CD1c-positive myeloid dendritic cell (primary cell): ENCODE data around the gene BRAF.
A peak's percentile ranks its signal among the peaks of the same experiment; 100 is the strongest.
"Not testable (repeated sequence)": the region's sequence is repeated elsewhere in the genome, so short reads cannot be mapped to it uniquely, and the experiment has no call there.

Experiments
- DNase-seq: peaks from one replicate; pipeline ENCODE4 v3.0.0-alpha.2; 2016; ENCODE audit errors: extremely low spot score

Gene BRAF

DNA sequence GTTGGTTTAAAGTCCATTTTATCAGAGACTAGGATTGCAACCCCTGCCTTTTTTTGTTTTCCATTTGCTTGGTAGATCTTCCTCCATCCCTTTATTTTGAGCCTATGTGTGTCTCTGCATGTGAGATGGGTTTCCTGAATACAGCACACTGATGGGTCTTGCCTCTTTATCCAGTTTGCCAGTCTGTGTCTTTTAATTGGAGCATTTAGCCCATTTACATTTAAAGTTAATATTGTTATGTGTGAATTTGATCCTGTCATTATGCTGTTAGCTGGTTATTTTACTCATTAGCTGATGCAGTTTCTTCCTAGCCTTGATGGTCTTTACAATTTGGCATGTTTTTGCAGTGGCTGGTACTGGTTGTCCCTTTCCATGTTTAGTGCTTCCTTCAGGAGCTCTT is 212.3 kb downstream of the BRAF start:
- DNase-seq, result not testable (repeated sequence)

DNA sequence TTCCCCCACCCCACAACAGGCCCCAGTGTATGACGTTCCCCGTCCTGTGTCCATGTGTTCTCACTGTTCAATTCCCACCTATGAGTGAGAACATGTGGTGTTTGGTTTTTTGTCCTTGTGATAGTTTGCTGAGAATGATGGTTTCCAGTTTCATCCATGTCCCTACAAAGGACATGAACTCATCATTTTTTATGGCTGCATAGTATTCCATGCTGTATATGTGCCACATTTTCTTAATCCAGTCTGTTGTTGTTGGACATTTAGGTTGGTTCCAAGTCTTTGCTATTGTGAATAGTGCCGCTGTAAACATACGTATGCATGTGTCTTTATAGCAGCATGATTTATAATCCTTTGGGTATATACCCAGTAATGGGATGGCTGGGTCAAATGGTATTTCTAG is 216.0 kb downstream of the BRAF start:
- DNase-seq, result not testable (repeated sequence)

DNA sequence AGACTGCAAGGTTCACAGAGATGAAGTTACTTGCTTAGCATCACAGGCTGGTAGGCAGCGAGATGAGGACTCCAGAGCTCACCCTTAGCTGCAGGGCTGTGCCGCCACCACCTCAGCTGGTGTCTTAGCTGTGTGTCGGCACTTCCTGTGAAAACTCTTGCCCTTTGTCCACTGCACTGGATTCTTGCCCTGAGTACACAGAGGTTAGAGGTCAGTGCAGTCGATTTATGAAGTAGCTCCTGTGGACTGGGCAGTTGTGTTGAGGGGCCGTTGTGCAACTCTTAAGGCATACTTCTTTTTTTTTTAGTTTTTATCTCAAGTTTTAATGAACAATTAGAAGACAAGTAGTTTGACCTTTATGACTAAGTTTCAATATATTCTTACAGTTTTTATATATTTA is 217.6 kb downstream of the BRAF start:
- no peak for DNase-seq

DNA sequence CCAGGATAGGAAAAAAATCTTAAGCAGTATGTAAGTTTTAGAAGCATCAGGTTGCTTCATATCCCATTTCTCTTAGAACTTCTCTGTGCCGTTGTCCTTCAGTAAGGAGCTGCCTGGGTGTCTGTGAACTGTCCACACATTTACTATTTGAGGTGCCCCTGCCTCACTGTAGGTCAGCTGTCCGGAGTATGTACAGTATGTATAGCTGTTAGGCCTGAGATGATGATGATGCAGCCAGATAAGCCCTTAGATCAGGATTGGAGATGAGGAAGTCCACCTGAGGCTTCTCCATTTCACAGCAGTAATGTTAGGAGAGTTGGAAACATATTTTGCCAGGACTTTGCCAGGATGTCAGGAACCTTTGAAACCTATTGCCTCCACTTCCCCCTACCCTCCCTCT is 220.5 kb downstream of the BRAF start:
- DNase-seq, result no peak

DNA sequence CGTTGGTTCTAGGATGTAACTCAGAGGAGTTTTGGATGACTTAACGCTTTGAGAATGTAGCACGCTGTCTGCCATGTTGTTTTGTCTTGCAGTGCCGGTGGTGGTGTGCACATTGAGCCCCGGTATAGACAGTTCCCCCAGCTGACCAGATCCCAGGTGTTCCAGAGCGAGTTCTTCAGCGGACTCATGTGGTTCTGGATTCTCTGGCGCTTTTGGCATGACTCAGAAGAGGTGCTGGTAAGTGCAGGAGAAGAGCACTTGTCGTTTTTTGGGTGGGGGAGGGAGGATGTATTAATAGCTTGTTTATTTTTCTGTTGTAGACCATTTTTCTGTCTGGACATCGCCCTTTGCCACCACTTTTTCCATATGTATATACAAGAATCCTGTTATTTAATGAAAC is 222.0 kb downstream of the BRAF start:
- DNase-seq, result no peak

DNA sequence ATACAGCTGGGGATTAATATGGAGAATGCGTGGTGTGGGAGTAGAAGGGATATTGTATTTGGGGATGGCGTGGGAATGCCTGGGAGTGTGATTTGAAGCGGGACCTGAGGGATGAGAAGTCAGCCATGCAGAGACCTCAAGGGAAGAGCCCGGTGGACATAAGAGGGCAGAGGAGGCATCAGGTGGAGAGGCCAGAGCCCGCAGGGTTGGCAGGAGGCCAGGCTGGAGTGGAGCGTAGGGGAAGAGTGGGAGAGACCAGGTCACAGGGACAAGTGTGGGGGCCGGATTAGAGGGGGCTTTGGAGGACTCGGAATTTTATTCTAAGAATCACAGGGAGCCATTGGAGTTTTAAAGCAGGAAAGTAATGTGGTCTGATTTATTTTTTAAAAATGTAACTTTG is 226.3 kb downstream of the BRAF start:
- DNase-seq, result no peak

DNA sequence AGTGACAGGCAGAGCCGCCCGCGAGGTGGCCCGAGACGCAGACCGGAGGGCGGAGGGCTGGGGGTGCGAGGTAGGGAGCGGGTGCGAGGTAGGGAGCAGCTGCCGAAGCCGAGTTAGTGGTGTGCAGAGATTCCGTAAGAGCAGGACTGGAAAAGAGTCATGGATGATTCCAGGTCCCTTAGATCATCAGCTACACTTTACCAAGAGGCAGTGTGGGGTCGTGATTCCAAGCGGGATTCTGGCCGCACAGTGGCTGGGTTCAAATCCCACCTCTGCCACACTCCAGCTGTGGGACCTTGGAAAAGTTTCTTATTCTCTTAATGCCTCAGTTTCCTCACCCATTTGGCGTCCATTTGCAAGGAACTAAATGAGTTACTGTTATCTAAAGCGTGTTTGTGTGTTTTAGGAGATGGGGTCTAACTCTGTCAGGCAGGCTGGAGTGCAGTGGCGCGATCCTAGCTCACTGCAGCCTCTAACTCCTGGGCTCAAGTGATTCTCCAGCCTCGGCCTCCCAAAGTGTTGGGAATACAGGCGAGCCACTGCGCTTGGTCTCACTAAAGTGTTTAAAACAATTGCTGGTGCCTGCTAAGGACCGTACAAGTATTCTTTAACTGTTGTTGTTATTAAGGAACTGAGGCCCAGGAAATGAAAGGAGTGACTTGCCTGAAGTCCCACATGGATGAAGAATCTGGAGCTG is 227.1 kb downstream of the BRAF start:
- DNase-seq, result no peak

DNA sequence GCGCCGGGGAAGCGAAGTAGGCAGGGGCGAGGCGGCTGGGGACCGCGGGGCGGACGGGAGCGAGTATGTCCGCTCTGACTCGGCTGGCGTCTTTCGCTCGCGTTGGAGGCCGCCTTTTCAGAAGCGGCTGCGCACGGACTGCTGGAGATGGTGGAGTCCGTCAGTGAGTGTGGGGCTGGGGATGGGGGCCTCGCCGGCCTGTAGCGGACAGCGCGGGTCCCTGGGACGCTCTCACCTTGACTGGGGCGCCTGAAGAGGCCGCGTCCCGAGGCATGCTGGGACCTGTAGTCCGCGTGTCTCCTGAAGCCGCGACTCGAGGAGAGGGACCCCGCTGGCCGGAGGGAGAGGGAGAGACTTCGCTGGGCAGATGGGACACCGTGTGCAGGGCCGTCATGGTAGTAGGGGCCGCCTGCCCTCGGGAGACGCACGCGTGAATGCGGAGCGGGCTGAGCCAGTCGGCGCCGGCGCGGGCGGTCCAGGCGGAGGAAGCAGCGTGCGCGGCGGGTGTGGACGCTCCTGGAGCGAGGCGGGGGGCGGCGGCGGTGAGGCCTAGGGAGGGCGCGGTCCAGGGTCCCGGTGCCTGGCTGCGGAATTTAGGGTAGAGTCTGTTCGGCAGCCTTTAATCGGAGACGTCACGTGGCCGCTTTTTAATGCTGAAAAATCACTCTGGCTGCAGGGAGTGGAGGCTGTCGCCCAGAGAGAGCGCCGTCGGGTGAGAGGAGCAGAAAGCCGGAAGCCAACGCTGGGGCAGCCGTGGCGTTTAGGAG is 227.9 kb downstream of the BRAF start, which contains the start of gene NDUFB2:
Gene NDUFB2, plus strand, starts transcription at position 29 of the 767 bp plus-strand sequence. Its CDS starts 37 bp downstream, at position 66.
- peak; percentile 69 for DNase-seq

DNA sequence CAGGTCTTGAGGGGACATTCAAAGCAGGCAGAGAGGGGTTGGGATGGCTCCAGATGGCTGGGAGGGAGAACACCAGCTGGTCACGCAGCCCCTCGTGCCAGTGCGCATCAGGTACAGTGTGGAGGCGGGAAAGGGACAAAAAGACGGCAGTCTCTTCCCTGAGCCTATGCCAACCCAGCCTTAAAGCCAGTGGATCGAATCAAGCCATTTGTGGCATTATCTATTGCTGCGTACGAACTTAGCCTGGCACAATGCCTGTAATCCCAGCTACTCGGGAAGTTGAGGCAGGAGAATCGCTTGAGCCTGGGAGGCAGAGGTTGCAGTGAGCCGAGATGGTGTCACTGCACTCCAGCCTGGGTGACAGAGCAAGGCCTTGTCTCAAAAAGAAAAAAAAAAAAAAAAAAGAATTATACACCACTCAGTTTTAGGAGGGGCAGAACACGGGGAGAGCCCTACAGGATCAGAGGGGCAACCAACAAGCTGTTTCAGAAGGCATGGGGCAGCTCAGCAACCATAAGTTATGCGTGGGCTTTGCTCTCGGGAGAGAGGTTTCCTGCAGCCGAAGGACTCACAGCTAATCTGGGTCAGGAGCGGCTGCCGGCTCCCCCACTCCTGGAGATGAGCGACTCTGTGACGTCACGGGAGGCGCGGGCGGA is 228.6 kb downstream of the BRAF start:
- DNase-seq, result peak; percentile 96

DNA sequence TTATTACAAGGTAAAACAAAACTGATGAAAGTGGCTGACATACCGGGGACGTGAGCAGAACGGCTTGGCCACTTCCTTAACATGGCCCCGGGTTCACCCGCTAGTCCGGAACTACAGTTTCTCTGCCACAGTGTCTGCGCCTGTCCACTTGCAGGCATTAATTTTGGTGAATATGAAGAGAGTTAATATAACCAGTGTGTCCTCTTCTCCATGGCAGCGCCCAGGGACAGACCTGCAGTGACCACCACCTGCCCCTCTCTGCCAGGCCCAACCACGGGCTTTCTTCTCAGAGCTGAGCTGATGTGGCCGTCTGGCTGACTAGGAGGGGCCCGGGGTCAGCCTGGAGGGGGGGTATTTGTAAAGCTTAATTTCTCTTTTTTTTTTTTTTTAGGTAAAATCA is 229.3 kb downstream of the BRAF start:
- no peak for DNase-seq

DNA sequence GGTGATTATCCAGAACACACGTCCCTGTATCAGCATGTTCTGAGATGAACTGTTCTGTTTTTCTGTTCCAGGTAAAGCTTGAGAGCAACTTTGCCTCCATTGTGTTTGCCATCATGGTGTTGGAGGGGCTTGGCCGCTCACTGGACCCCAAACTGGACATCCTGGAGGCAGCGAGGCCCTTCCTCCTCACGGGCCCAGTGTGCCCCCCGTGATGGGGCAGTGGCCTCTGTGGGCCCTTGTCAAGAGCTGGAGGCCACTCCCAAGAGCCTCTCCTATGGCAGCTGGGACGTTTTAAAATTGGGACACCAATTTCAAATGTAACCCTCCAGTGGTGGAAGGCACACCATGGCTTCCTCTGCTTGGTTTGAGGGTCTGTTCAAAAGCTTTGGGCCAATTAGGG is 230.1 kb downstream of the BRAF start:
- no peak for DNase-seq

DNA sequence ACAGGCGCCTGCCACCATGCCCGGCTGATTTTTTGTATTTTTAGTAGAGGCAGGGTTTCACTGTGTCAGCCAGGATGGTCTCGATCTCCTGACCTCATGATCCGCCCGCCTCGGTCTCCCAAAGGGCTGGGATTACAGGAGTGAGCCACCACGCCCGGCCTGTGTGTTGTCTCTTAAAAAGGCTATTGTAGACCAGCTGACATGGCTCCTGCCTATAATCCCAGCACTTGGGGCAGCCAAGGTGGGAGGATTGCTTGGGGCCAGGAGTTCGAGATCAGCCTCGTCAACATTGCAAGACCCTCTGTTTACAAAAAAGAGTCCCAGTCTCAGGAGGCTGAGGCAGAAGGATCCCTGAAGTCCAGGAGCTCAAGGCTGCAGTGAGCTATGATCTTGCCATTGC is 230.9 kb downstream of the BRAF start:
- not testable (repeated sequence) for DNase-seq

DNA sequence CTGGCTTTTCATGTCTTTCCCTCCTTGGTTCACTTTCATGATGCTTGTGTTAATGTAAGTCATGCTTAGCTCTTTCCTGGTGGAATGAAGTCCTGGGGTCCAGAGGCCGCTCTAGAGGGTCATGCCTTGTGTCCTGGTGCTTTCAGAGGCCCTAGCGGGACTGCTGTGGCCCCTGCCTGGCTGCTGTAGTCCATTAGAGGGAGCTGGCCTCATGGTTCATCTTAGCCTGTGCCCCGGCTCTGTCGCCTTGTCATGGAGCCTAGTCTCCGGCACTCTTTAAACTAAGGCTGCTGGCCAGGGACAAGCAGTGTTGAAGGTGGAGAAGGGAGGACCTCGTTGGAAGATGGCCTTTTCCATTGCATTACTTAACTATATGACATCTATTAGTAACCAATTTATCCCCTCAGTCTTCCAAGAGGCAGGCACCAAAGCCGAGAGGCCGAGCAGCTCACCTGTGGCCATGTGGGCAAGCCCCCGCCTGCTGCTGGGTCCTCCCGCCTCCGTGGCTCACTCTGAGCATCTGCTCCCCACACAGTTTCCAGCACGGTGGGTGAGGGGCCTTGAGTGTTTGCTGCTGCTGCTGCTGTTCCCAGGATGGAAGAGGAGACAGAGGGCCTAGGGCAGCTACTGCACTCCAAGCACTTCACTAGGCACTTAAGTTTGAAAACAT is 233.2 kb downstream of the BRAF start:
- no peak for DNase-seq

DNA sequence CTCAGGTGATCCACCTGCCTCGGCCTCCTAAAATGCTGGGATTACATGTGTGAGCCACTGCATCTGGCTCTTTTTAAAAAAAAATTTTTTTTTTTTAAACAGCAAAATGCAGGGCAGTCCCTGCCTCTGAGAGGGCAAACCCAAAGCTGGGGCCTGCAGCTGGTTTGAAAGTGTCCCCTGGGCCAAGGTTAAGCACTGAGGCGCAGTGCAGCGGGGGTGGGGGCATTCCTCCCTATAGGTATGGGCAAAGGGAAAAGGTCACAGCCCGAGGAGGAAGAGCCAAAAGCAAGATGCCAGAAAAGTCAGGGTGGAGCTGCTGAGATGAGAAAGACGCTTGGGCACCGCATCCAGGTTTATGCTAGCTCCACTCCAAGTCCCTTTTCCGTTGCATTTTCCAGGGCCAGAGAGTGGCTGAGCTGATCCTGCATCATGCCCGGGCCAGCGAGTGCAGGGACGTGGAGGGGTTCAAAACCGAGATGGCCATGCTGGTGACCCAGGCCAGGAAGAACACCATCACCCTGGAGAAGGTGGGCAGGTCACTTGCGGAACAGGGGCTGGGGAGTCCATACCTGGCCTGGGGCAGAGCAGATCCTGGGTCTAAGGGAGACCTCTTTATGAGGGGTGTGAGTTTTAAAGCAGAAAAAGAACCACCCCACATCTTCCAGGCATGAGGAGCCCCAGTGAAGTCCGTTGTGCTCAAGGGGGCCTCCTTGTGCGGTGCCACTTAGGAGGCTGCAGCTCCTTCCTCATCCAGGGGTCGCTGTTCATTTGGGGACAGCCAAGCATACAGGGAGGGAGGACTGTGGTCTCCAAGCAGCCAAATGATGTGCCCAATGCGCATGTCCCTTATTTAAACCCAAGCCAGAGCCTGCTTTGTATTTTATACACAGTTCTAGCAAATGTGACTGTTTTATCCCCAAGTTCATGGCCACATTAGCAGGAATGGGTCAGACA is 235.3 kb downstream of the BRAF start:
- no peak for DNase-seq

DNA sequence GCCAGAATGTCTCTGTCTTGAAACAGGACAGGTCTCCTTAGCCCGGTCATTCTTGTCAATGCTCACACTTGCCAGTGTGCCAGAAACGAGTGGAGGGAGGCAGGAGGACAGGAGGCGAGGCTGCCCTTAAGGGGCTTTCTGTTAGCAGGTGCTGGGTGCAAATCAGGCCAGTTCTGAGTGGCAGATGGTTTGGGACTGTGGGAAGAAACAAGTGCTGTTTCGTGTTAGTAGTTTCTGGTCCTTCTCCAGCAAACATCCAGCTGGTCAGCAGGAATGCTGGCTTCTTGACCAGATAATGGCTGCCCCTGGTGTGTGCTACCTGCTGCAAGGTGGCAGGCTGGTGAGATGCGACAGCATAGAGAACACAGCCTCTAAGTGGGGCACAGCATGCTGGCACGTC is 236.4 kb downstream of the BRAF start:
- DNase-seq, result no peak

DNA sequence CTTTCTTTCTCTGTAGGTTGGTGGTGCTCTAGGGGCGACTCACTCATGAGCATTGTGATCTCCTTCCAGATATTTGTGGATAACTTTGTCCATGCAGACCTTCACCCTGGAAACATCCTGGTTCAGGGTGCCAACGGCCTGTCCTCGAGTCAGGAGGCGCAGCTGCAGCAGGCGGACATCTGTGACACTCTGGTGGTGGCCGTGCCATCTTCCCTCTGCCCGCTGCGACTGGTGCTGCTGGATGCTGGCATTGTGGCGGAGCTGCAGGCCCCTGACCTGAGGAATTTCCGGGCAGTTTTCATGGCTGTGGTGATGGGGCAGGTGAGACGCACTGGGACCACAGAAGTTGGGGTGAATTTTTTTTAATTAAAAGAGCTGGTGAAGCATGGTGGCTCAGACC is 237.8 kb downstream of the BRAF start:
- DNase-seq, result no peak

DNA sequence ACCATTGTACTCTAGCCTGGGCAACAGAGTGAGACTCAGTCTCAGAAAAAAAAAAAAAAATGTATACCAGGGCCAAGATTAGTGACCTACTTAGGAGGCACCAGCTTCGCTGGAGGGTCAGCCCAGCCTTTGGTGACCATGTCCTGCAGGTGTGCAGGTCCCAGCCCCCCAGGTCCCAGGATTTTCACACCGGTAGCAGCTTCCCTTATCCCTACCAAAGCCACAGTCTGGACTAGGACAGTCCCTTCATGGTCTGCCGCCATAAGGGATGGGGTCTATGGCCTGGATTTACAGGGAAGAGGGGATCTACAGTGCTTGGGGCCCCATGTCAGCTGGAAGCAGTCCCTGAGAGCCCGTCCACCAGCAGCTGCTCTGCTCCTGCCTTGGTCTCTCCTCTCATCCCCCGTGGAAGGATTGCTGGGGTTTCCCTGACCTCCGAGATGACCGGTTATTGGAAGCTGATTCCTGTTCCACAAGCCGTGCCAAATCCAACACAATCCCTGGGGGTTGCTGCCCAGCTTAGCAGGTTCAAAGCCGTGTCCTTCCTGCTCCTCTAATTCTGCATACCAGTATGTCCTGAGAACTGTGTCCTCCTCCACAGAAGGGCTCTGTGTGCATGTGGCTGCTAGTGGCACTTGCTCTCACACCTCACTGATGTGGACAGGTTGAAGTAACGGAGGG is 239.2 kb downstream of the BRAF start:
- no peak for DNase-seq

DNA sequence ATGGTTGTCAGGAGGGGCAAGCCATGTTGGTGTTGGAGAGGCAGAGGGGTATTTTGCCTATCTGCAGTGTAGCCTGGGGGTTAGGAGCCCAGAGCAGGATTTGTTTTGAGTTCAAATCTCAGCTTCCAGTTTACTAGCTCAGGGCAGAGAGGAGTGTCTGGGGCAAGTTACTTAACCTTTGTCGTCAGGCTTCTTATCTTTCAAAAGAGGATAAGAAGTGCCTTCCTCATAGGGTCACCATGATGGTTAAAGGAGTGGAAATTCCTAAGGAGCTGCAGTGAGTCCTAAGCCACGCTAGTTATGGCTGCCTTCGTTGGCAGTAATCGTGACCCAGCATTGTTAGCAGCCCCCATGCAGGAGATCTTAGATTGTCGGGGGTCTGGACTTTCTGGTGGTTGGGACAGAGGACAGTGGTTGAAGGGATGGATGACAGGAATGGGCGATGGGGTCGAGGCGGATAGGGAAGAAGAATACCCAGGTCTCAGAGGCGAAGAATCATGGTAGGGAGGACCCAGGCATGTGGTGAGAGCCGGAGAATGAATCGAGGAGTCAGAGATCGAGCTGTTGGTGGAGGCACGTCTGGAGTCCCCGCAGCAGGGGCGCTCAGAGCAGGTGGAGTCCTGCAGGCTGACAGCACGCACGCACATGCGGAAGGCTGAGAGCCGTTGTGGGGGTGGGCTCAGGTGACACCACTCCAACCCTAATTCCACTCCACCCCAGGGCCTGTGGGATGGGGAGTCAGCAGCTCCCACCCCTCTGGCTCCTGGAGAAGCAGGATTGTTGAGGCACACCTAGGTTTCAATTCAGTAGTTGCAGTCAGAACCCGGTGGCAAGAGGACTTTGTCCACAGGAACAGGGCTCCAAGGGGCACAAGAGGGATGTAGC is 240.4 kb downstream of the BRAF start:
- no peak for DNase-seq

DNA sequence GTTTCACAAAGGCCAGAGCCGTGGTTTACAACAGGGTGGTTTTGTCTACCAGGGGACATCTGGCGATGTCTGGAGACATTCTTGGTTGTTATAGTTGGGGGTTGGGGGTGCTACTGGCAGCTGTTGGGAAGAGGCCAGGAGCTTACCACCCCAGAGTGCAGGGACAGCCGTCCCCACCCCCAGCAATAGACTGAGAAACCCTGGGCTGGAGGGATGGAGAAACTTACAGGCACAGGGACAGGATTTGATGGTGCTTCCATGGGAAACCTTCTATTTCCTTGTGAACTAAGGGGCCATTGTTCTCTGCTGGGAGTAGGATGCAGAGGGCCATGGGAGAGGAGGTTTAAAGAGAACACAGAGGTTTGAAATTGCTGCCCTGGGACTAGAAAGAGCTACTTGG is 241.1 kb downstream of the BRAF start:
- no peak for DNase-seq

DNA sequence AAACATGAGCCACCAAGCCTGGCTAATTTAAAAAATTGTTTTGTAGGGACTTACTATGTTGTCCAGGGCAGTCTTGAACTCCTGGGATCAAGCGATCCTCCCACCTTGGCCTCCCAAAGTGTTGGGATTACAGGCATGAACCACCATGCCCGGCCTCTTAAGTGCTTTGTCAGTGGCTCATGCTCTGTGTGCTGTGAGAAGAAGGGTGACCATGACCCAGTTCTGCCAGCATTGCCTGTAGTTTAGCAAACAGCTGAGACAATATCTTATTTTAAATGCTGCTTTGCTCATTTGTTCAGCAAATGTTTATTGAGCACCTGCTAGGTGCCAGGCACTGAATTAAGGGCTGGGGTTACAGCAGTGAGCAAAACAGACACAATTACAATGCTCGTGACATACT is 243.0 kb downstream of the BRAF start:
- no peak for DNase-seq
